ENCODE results near the gene EHHADH.
"Not testable (repeated sequence)": the region's sequence is repeated elsewhere in the genome, so short reads cannot be mapped to it uniquely, and the experiment has no call there.

EHHADH gene

GRCh38 chr3:185253645-185254410, at the start of gene EHHADH:
Gene EHHADH (minus strand): TSS chr3:185254049. CDS start chr3:185254022, 27 bp downstream.
- peak; percentile 78 to 87 for ATAC-seq

GRCh38 chr3:185299918-185300426, 46.1 kb upstream of the EHHADH start:
- peak in 1 of 2 donors; percentile 48 for ATAC-seq

GRCh38 chr3:185297867-185298266, 44.0 kb upstream of the EHHADH start:
- ATAC-seq, result no peak

- no peak for ATAC-seq
Measured at GRCh38 chr3:185292238-185292637, 38.4 kb upstream of the EHHADH start.

- peak in 1 of 2 donors; percentile 55 for ATAC-seq
Measured at GRCh38 chr3:185290266-185290665, 36.4 kb upstream of the EHHADH start.

- ATAC-seq, result no peak
Measured at GRCh38 chr3:185283374-185283935, 29.6 kb upstream of the EHHADH start.

- ATAC-seq, result peak; percentile 99
Measured at GRCh38 chr3:185282696-185283373, 29.0 kb upstream of the EHHADH start.

GRCh38 chr3:185280572-185281365, 26.9 kb upstream of the EHHADH start:
- ATAC-seq, result no peak

- no peak for ATAC-seq
Measured at GRCh38 chr3:185279587-185280138, 25.8 kb upstream of the EHHADH start.

- no peak for ATAC-seq
Measured at GRCh38 chr3:185276415-185276814, 22.6 kb upstream of the EHHADH start.

GRCh38 chr3:185272033-185272432, 18.2 kb upstream of the EHHADH start:
- no peak for ATAC-seq

GRCh38 chr3:185270956-185271332, 17.1 kb upstream of the EHHADH start:
- no peak for ATAC-seq

GRCh38 chr3:185270262-185270955, 16.6 kb upstream of the EHHADH start:
- no peak for ATAC-seq

GRCh38 chr3:185268194-185268962, 14.5 kb upstream of the EHHADH start:
- no peak for ATAC-seq

- ATAC-seq, result no peak
Measured at GRCh38 chr3:185267193-185267592, 13.3 kb upstream of the EHHADH start.

GRCh38 chr3:185264849-185265553, 11.2 kb upstream of the EHHADH start:
- no peak for ATAC-seq

GRCh38 chr3:185263423-185263822, 9.6 kb upstream of the EHHADH start:
- no peak for ATAC-seq

GRCh38 chr3:185257334-185257733, 3.5 kb upstream of the EHHADH start:
- no peak for ATAC-seq

- ATAC-seq, result no peak
Measured at GRCh38 chr3:185254799-185255198, 950 bp upstream of the EHHADH start.

GRCh38 chr3:185253133-185253532, 716 bp downstream of the EHHADH start:
- not testable (repeated sequence) for ATAC-seq

Data from activated CD4-positive, CD25-positive, alpha-beta regulatory T cell treated with anti-CD3 and anti-CD28 coated beads, Interleukin-2, amount 50 U/mL, for 24 hours (primary cell).